ENCODE data around the gene DAPP1.

DNA sequence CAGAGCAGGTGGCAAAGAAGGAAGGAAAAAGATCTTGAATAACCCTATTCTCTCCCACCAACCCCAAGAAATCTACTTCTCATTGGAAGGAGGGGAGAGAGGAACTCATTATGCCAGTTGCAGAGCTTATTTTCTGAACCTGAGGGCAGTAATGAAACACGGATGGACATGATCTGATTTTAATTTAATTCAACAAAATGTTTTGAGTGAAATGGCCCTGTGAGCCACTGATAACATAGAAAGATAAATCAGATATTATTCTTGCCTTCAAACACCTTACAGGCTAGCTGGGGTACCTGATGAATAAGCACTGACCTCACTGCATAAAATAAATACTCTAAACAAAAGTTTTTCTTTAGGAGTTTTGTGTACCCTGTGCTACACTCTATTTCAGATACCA, 30.3 kb downstream of the DAPP1 start:
- TF ChIP-seq, protein P1, sequence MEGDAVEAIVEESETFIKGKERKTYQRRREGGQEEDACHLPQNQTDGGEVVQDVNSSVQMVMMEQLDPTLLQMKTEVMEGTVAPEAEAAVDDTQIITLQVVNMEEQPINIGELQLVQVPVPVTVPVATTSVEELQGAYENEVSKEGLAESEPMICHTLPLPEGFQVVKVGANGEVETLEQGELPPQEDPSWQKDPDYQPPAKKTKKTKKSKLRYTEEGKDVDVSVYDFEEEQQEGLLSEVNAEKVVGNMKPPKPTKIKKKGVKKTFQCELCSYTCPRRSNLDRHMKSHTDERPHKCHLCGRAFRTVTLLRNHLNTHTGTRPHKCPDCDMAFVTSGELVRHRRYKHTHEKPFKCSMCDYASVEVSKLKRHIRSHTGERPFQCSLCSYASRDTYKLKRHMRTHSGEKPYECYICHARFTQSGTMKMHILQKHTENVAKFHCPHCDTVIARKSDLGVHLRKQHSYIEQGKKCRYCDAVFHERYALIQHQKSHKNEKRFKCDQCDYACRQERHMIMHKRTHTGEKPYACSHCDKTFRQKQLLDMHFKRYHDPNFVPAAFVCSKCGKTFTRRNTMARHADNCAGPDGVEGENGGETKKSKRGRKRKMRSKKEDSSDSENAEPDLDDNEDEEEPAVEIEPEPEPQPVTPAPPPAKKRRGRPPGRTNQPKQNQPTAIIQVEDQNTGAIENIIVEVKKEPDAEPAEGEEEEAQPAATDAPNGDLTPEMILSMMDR (IDR thresholded peaks at IDR 0.05) = no peak
- TF ChIP-seq EP300 (IDR thresholded peaks at IDR 0.05) (no peak), POLR2A (IDR thresholded peaks at IDR 0.05) (no peak)
